ENCODE results near the gene NECAB2.

The NECAB2 gene

GRCh38 chr16:83951544-83951943, 16.5 kb upstream of the NECAB2 start:
- no peak for DNase-seq (ENCODE audit: low read depth in 4 of 4, low spot score in 1 of 4)

GRCh38 chr16:83952587-83952939, 15.5 kb upstream of the NECAB2 start:
- no peak for DNase-seq (ENCODE audit: low read depth in 4 of 4, low spot score in 1 of 4)

GRCh38 chr16:83952940-83953795, 14.9 kb upstream of the NECAB2 start, which contains the start of gene OSGIN1:
TSS of gene OSGIN1 (plus strand) at chr16:83953240. CDS start at chr16:83957672, 4,432 bp downstream.
- DNase-seq (ENCODE audit: low read depth in 4 of 4, low spot score in 1 of 4) = peak; percentile 50 to 83 (median 76)

- DNase-seq (ENCODE audit: low read depth in 4 of 4, low spot score in 1 of 4) = no peak
Measured at GRCh38 chr16:83953796-83954576, 14.1 kb upstream of the NECAB2 start.

GRCh38 chr16:83954577-83955016, 13.4 kb upstream of the NECAB2 start:
- no peak for DNase-seq (ENCODE audit: low read depth in 4 of 4, low spot score in 1 of 4)

GRCh38 chr16:83955218-83956130, 12.6 kb upstream of the NECAB2 start:
- no peak for DNase-seq (ENCODE audit: low read depth in 4 of 4, low spot score in 1 of 4)

- DNase-seq (ENCODE audit: low read depth in 4 of 4, low spot score in 1 of 4) = peak; percentile 45 to 67 (median 54)
Measured at GRCh38 chr16:83956336-83957289, 11.4 kb upstream of the NECAB2 start.

- DNase-seq (ENCODE audit: low read depth in 4 of 4, low spot score in 1 of 4) = no peak
Measured at GRCh38 chr16:83957296-83957855, 10.7 kb upstream of the NECAB2 start.

- no peak for DNase-seq (ENCODE audit: low read depth in 4 of 4, low spot score in 1 of 4)
Measured at GRCh38 chr16:83958137-83958845, 9.8 kb upstream of the NECAB2 start.

GRCh38 chr16:83958846-83959565, 9.0 kb upstream of the NECAB2 start:
- no peak for DNase-seq (ENCODE audit: low read depth in 4 of 4, low spot score in 1 of 4)

- DNase-seq (ENCODE audit: low read depth in 4 of 4, low spot score in 1 of 4) = no peak
Measured at GRCh38 chr16:83959656-83960434, 8.2 kb upstream of the NECAB2 start.

- no peak for DNase-seq (ENCODE audit: low read depth in 4 of 4, low spot score in 1 of 4)
Measured at GRCh38 chr16:83960521-83961249, 7.4 kb upstream of the NECAB2 start.

GRCh38 chr16:83961591-83961990, 6.5 kb upstream of the NECAB2 start:
- DNase-seq (ENCODE audit: low read depth in 4 of 4, low spot score in 1 of 4) = no peak

GRCh38 chr16:83963277-83964119, 4.5 kb upstream of the NECAB2 start:
- no peak for DNase-seq (ENCODE audit: low read depth in 4 of 4, low spot score in 1 of 4)

- DNase-seq (ENCODE audit: low read depth in 4 of 4, low spot score in 1 of 4) = no peak
Measured at GRCh38 chr16:83964684-83965443, 3.2 kb upstream of the NECAB2 start.

Measured in stimulated activated CD4-positive, alpha-beta T cell treated with anti-CD3 and anti-CD28 coated beads, Interleukin-1b, Interleukin-23, amount 100 ng/mL, for 24 hours (primary cell).